SK-N-SH (cell line): ENCODE results near the gene ZBTB17. TPM values are rescaled to one million over a fixed set of nuclear protein-coding genes. Genes with fewer than 3 reads are reported as not detected.
"Not testable (repeated sequence)": the region's sequence is repeated elsewhere in the genome, so short reads cannot be mapped to it uniquely, and the experiment has no call there.

Experiments
- CTCF ChIA-PET: fragments of 300-600, 350-600 bp; formaldehyde crosslinking; extraction: SDS; loops from one replicate; lab custom pipeline; 2021; lab: Yijun Ruan, JAX
- POLR2A ChIA-PET: fragments of 350-600 bp; sonication (Branson Sonifier 250); formaldehyde crosslinking; extraction: SDS; loops from one replicate; lab custom pipeline; 2020; ENCODE audit warnings: antibody characterized with exemption, inconsistent platforms; lab: Yijun Ruan, JAX
- DNase-seq: peaks from one replicate; pipeline ENCODE4 v3.0.0; 2012
- H2AFZ ChIP-seq: fragments of 200-600 bp; sonication (generic); 2 replicates; pipeline ENCODE4 v1.8.1; 2016; ENCODE audit warnings: antibody characterized with exemption, mild to moderate bottlenecking, low read depth
- H3F3A ChIP-seq: fragments of 200-600 bp; sonication (generic); replicated peaks from 2 replicates; pipeline ENCODE3; 2016; ENCODE audit warnings: antibody characterized with exemption, mild to moderate bottlenecking; ENCODE audit not compliant: insufficient read depth
- H3K27ac ChIP-seq, 2 experiments: fragments of 200-500 bp in 1 of 2; fragments of 200-600 bp in 1 of 2; sonication (Bioruptor generic) in 1 of 2; sonication (generic), shearing (Covaris generic) in 1 of 2; 2 replicates each; pipeline versions ENCODE4 v1.5.1 to v1.6.1; 2014 to 2016; ENCODE audit warnings: low read depth in 2 of 2, inconsistent platforms in 1 of 2, low read length in 1 of 2, mild to moderate bottlenecking in 1 of 2, mixed read lengths in 1 of 2
- H3K27me3 ChIP-seq: fragments of 200-600 bp; sonication (generic), shearing (Covaris generic); 2 replicates; pipeline ENCODE4 v1.6.1; 2016; ENCODE audit warnings: mixed run types; ENCODE audit not compliant: insufficient read depth
- H3K36me3 ChIP-seq, 2 experiments: fragments of 200-500 bp in 1 of 2; fragments of 200-600 bp in 1 of 2; sonication (Bioruptor generic) in 1 of 2; sonication (generic) in 1 of 2; replicated peaks in 1 of 2; 2 replicates each; pipeline versions ENCODE3 to v1.5.1; 2014 to 2016; ENCODE audit warnings: low read length in 1 of 2, mild to moderate bottlenecking in 1 of 2; ENCODE audit not compliant: insufficient read depth in 2 of 2, control insufficient read depth in 1 of 2
- H3K4me1 ChIP-seq, 2 experiments: fragments of 200-500 bp in 1 of 2; fragments of 200-600 bp in 1 of 2; sonication (Bioruptor generic) in 1 of 2; sonication (generic), shearing (Covaris generic) in 1 of 2; 2 replicates each; pipeline versions ENCODE4 v1.5.1 to v1.6.1; 2014 to 2016; ENCODE audit warnings: low read depth in 1 of 2, low read length in 1 of 2, mixed run types in 1 of 2; ENCODE audit not compliant: insufficient read depth in 2 of 2, control insufficient read depth in 1 of 2
- H3K4me2 ChIP-seq: fragments of 200-600 bp; sonication (generic), shearing (Covaris generic); 2 replicates; pipeline ENCODE4 v1.6.1; 2017; ENCODE audit warnings: mixed run types
- H3K4me3 ChIP-seq, 2 experiments: fragments of 200-500 bp in 1 of 2; fragments of 200-600 bp in 1 of 2; sonication (Bioruptor generic) in 1 of 2; sonication (generic), shearing (Covaris generic) in 1 of 2; 2 replicates each; pipeline versions ENCODE4 v1.5.1 to v1.8.1; 2014 to 2016; ENCODE audit warnings: low read depth in 2 of 2, inconsistent platforms in 1 of 2, low read length in 1 of 2, mild to moderate bottlenecking in 1 of 2, mixed read lengths in 1 of 2, moderate library complexity in 1 of 2
- H3K79me2 ChIP-seq: fragments of 200-600 bp; sonication (generic); 2 replicates; pipeline ENCODE4 v1.8.1; 2017; ENCODE audit warnings: mild to moderate bottlenecking; ENCODE audit not compliant: insufficient read depth
- H3K9ac ChIP-seq: fragments of 200-600 bp; sonication (generic); 2 replicates; pipeline ENCODE4 v1.6.1; 2017; ENCODE audit warnings: mixed run types
- H3K9me2 ChIP-seq: fragments of 200-600 bp; sonication (generic); 2 replicates; pipeline ENCODE4 v1.6.1; 2017; ENCODE audit warnings: mixed run types
- H3K9me3 ChIP-seq: fragments of 200-600 bp; sonication (generic); 2 replicates; pipeline ENCODE4 v1.6.1; 2017; ENCODE audit warnings: mixed run types, mild to moderate bottlenecking, moderate library complexity
- H4K20me1 ChIP-seq: fragments of 200-600 bp; sonication (generic); 2 replicates; pipeline ENCODE4 v1.6.1; 2017; ENCODE audit warnings: mild to moderate bottlenecking, mixed run types; ENCODE audit not compliant: insufficient read depth
- CTCF ChIP-seq: fragments of 200-600 bp; sonication (generic); IDR thresholded peaks from 2 replicates; pipeline ENCODE4 v1.6.1; 2017; ENCODE audit warnings: antibody characterized with exemption, mild to moderate bottlenecking, moderate library complexity
- EP300 ChIP-seq, 2 experiments: IDR thresholded peaks; 2 replicates each; pipeline versions ENCODE4 v1.4.0 to v1.6.1; 2012; ENCODE audit warnings: borderline replicate concordance in 1 of 2, low read depth in 1 of 2, low read length in 1 of 2
- FOXJ3 ChIP-seq: sonication (generic); formaldehyde crosslinking; IDR thresholded peaks from 2 replicates; pipeline ENCODE4 v1.5.1; 2020; ENCODE audit warnings: mild to moderate bottlenecking, missing genetic modification reagents
- FOXM1 ChIP-seq: IDR thresholded peaks from 2 replicates; pipeline ENCODE4 v1.4.0; 2012; ENCODE audit warnings: low read depth, mild to moderate bottlenecking
- GABPA ChIP-seq: IDR thresholded peaks from 2 replicates; pipeline ENCODE4 v1.4.0; 2012; ENCODE audit warnings: low read depth, mild to moderate bottlenecking
- GATA2 ChIP-seq: sonication (generic); formaldehyde crosslinking; IDR thresholded peaks from 2 replicates; pipeline ENCODE4 v1.5.0; 2020; ENCODE audit warnings: mild to moderate bottlenecking, missing genetic modification reagents
- IRF3 ChIP-seq: fragments of 150-350 bp; IDR thresholded peaks from 2 replicates; pipeline ENCODE4 v1.6.1; 2016; ENCODE audit warnings: mild to moderate bottlenecking, low read depth, low read length
- MXI1 ChIP-seq: IDR thresholded peaks from 2 replicates; pipeline ENCODE4 v1.6.1; 2012; ENCODE audit warnings: mild to moderate bottlenecking, low read depth, low read length, improper control_type of control experiment
- POLR2AphosphoS5 ChIP-seq: IDR thresholded peaks from 2 replicates; pipeline ENCODE4 v1.6.1; 2012; ENCODE audit warnings: low read depth, low read length
- RCOR1 ChIP-seq: fragments of 150-350 bp; IDR thresholded peaks from 2 replicates; pipeline ENCODE4 v1.6.1; 2017; ENCODE audit warnings: antibody characterized with exemption, low read length
- TAF1 ChIP-seq: IDR thresholded peaks from 2 replicates; pipeline ENCODE4 v1.6.1; 2012; ENCODE audit warnings: low read depth, mild to moderate bottlenecking, low read length, moderate library complexity, borderline replicate concordance
- TCF12 ChIP-seq: IDR thresholded peaks from 2 replicates; pipeline ENCODE4 v1.4.0; 2012
- TEAD4 ChIP-seq: IDR thresholded peaks from 2 replicates; pipeline ENCODE4 v1.4.0; 2012; ENCODE audit warnings: mild to moderate bottlenecking, borderline replicate concordance; ENCODE audit not compliant: insufficient read depth
- WGBS: methylation state at CpG from one replicate; pipeline ENCODE4 v1.1.6; 2017; ENCODE audit warnings: low lambda C conversion rate; 5-methylcytosine and 5-hydroxymethylcytosine counted together
- polyA plus RNA-seq, 3 experiments: library from polyadenylated mRNA; depleted of rRNA; stranded (reverse); fragments of >200 nt; gene quantifications; 2 replicates each; pipeline ENCODE4 v1.2.3, GENCODE V29; 2012

The ZBTB17 gene
- polyA plus RNA-seq, 1 of the 3 experiments (the other 2 are of a cell fraction): 56.4 TPM

- TF ChIP-seq TEAD4 (no peak), EP300 (IDR thresholded peaks at IDR 0.05; ENCODE audit: borderline replicate concordance in 1 of 2, low read depth in 1 of 2, low read length in 1 of 2) (no peak)
These were observed 30.1 kb upstream of the ZBTB17 start (continued) for GRCh38 chr1:16006010-16006409.

- no peaks in the 10 kb centered on the region for H3K79me2 ChIP-seq
- H3K36me3 ChIP-seq: no peaks in the 10 kb centered on the region
- DNase-seq: no peak
- no peaks in the 10 kb centered on the region for H4K20me1 ChIP-seq
- CTCF ChIA-PET: interaction anchor here (0.6 to 6.1 kb wide), 6 partner anchors 10 to 214 kb away, joined by 3 to 58 read pairs (median 6); no protein-coding TSS in a partner anchor
- H3K9me2 ChIP-seq: no peaks in the 10 kb centered on the region
- no peaks in the 10 kb centered on the region; a peak in 1 of 4 replicates for H3K4me1 ChIP-seq
- no peak overlapping the region for H3K9ac ChIP-seq
- H3K27me3 ChIP-seq: no peaks in the 10 kb centered on the region
- POLR2A ChIA-PET: no interaction called here
- H3K4me2 ChIP-seq: no peak overlapping the region
- H3K27ac ChIP-seq: no peak overlapping the region
- no peak overlapping the region for H2AFZ ChIP-seq
- H3K4me3 ChIP-seq: no peak overlapping the region
- TF ChIP-seq TCF12: no peak
- no peak for TF ChIP-seq FOXJ3 (CRISPR knock-in tag)
- TF ChIP-seq IRF3: no peak
- TF ChIP-seq, all 33 proteins: peak for 0
- Histone ChIP-seq H3F3A (no peaks in the 10 kb centered on the region), H3K9me3 (no peaks in the 10 kb centered on the region)
- 68% methylated on average over 4 of the region's 5 CpGs for WGBS
These were observed 29.7 kb upstream of the ZBTB17 start for GRCh38 chr1:16005597-16005996.

GRCh38 chr1:16001274-16001673 lies 25.4 kb upstream of the ZBTB17 start:
- H3K9ac ChIP-seq, H3K4me1 ChIP-seq, H3K9me3 ChIP-seq, H3K79me2 ChIP-seq, H3K4me3 ChIP-seq, H3K27me3 ChIP-seq, POLR2A ChIA-PET, H3K4me2 ChIP-seq, H3K27ac ChIP-seq, H3K9me2 ChIP-seq, H2AFZ ChIP-seq, H3F3A ChIP-seq, H4K20me1 ChIP-seq, DNase-seq, H3K36me3 ChIP-seq: not testable (repeated sequence)
- 82% methylated on average over 10 of the region's 10 CpGs for WGBS
- CTCF ChIA-PET: interaction anchor here (1.8 to 2.7 kb wide), 2 partner anchors 186 to 210 kb away, joined by 6 to 8 read pairs; no protein-coding TSS in a partner anchor

- Histone ChIP-seq H3K4me1 (no peaks in the 10 kb centered on the region), H3F3A (no peaks in the 10 kb centered on the region), H3K4me2 (no peak overlapping the region), H3K9me2 (no peaks in the 10 kb centered on the region), H3K9ac (no peak overlapping the region), H3K27me3 (no peaks in the 10 kb centered on the region), H2AFZ (no peak overlapping the region), H3K4me3 (no peak overlapping the region), H3K9me3 (no peaks in the 10 kb centered on the region), H3K79me2 (no peaks in the 10 kb centered on the region), H4K20me1 (no peaks in the 10 kb centered on the region), H3K36me3 (no peaks in the 10 kb centered on the region), H3K27ac (no peak overlapping the region)
- ChIA-PET CTCF (interaction anchor here (0.7 to 2.2 kb wide), 6 partner anchors 10 to 364 kb away, joined by 3 to 13 read pairs (median 4); partner anchors contain the start of gene ZBTB17), POLR2A (no interaction called here)
- no peak for DNase-seq
- WGBS: 92% methylated on average over 11 of the region's 11 CpGs
- TF ChIP-seq GABPA (no peak), RCOR1 (no peak), CTCF (no peak), GATA2 (CRISPR knock-in tag) (no peak), MXI1 (no peak), FOXM1 (no peak), TAF1 (no peak), TCF12 (no peak), IRF3 (no peak), FOXJ3 (CRISPR knock-in tag) (no peak), POLR2AphosphoS5 (no peak)
These were observed 23.0 kb upstream of the ZBTB17 start for GRCh38 chr1:15998929-15999328.
